Hepatocyte (in vitro differentiated cells): ENCODE data around the gene AFTPH.

Experiments
- CTCF ChIP-seq: fragments of 200-600 bp; sonication (generic); IDR thresholded peaks from 2 replicates; pipeline ENCODE4 v1.5.1; 2016; ENCODE audit warnings: antibody characterized with exemption, mild to moderate bottlenecking; ENCODE audit not compliant: poor library complexity
- EZH2phosphoT487 ChIP-seq: fragments of 200-600 bp; sonication (generic); IDR thresholded peaks from one replicate; pipeline ENCODE4 v1.6.1; 2018; ENCODE audit warnings: antibody characterized with exemption, mild to moderate bottlenecking, low read depth, moderate library complexity; ENCODE audit not compliant: unreplicated experiment, severe bottlenecking

GRCh38 chr2:64630752-64631151 lies 106.6 kb downstream of the AFTPH start:
- no peak for TF ChIP-seq CTCF
- TF ChIP-seq EZH2phosphoT487, result no peak
